H1 (cell line): ENCODE results near the gene CASS4. TPM values are rescaled to one million over a fixed set of nuclear protein-coding genes. Genes with fewer than 3 reads are reported as not detected.

Source experiments
- CTCF ChIA-PET: fragments of 300-600 bp; sonication (Branson Sonifier 250); formaldehyde crosslinking; loops from one replicate; lab custom pipeline; 2021; ENCODE audit not compliant: partially characterized antibody; lab: Charles Lee
- POLR2A ChIA-PET: fragments of 300-600 bp; sonication (Branson Sonifier 250); formaldehyde crosslinking; loops from one replicate; lab custom pipeline; 2021; ENCODE audit warnings: inconsistent platforms; ENCODE audit not compliant: partially characterized antibody; lab: Charles Lee
- DNase-seq, 2 experiments: peaks; one replicate each; pipeline versions ENCODE4 v3.0.0 to v3.0.0-alpha.2; 2010 to 2022; ENCODE audit warnings: low spot score in 2 of 2, low read depth in 1 of 2, mixed read lengths in 1 of 2
- FAIRE-seq: peaks from 2 replicates; lab custom pipeline; 2011; peaks lifted over from hg19 to GRCh38; lab: Jason Lieb, UNC
- H2AFZ ChIP-seq: 2 replicates; pipeline ENCODE4 v1.8.1; 2012; ENCODE audit warnings: low read length, inconsistent platforms
- H2AK5ac ChIP-seq: 2 replicates; pipeline ENCODE4 v1.6.1; 2013; ENCODE audit warnings: low read depth, low read length
- H2BK120ac ChIP-seq: replicated peaks from 2 replicates; pipeline ENCODE3; 2013; ENCODE audit warnings: low read depth, low read length, inconsistent platforms
- H2BK12ac ChIP-seq: 2 replicates; pipeline ENCODE4 v1.6.1; 2013; ENCODE audit warnings: low read depth, low read length
- H2BK15ac ChIP-seq: 2 replicates; pipeline ENCODE4 v1.6.1; 2013; ENCODE audit warnings: low read length
- H2BK20ac ChIP-seq: 2 replicates; pipeline ENCODE4 v1.6.1; 2013; ENCODE audit warnings: low read length
- H2BK5ac ChIP-seq: 2 replicates; pipeline ENCODE4 v1.6.1; 2013; ENCODE audit warnings: low read depth, low read length
- H3K14ac ChIP-seq: 2 replicates; pipeline ENCODE4 v1.6.1; 2013; ENCODE audit warnings: inconsistent platforms; ENCODE audit not compliant: insufficient read length
- H3K18ac ChIP-seq: 2 replicates; pipeline ENCODE4 v1.6.1; 2013; ENCODE audit warnings: low read length; ENCODE audit errors: extremely low read depth
- H3K23ac ChIP-seq: 2 replicates; pipeline ENCODE4 v1.6.1; 2013; ENCODE audit warnings: inconsistent platforms; ENCODE audit not compliant: insufficient read length
- H3K23me2 ChIP-seq: 2 replicates; pipeline ENCODE4 v1.6.1; 2013; ENCODE audit warnings: low read depth, low read length
- H3K27ac ChIP-seq: 2 replicates; pipeline ENCODE4 v1.6.1; 2011; ENCODE audit warnings: low read depth, low read length, inconsistent platforms
- H3K27me3 ChIP-seq, 4 experiments: replicated peaks in 1 of 4; 1 replicate in 1 of 4; 2 replicates in 3 of 4; pipeline versions ENCODE4 v1.6.1 to v1.8.1; 2011 to 2013; ENCODE audit warnings: low read length in 3 of 4, mild to moderate bottlenecking in 3 of 4, inconsistent platforms in 2 of 4, mixed read lengths in 2 of 4, moderate library complexity in 1 of 4; ENCODE audit not compliant: control insufficient read depth in 3 of 4, insufficient read depth in 3 of 4; ENCODE audit errors: extremely low read depth in 1 of 4
- H3K36me3 ChIP-seq, 4 experiments: 2 replicates each; pipeline versions ENCODE4 v1.6.1 to v1.8.1; 2011 to 2013; ENCODE audit warnings: mild to moderate bottlenecking in 4 of 4, low read length in 3 of 4, moderate library complexity in 2 of 4, control low read depth in 1 of 4, inconsistent platforms in 1 of 4; ENCODE audit not compliant: insufficient read depth in 4 of 4, control insufficient read depth in 2 of 4
- H3K4ac ChIP-seq: replicated peaks from 2 replicates; pipeline ENCODE3; 2013; ENCODE audit warnings: low read length, low read depth, mixed read lengths, inconsistent platforms; ENCODE audit not compliant: insufficient read length
- H3K4me1 ChIP-seq, 4 experiments: replicated peaks in 1 of 4; 1 replicate in 1 of 4; 2 replicates in 3 of 4; pipeline versions ENCODE4 v1.6.1 to v1.8.1; 2011 to 2013; ENCODE audit warnings: low read length in 3 of 4, inconsistent platforms in 2 of 4, mixed read lengths in 1 of 4; ENCODE audit not compliant: insufficient read depth in 4 of 4, control insufficient read depth in 3 of 4
- H3K4me2 ChIP-seq, 2 experiments: 2 replicates each; pipeline versions ENCODE4 v1.6.1 to v1.8.1; 2011 to 2013; ENCODE audit warnings: low read depth in 2 of 2, low read length in 2 of 2, control low read depth in 1 of 2, inconsistent platforms in 1 of 2, mild to moderate bottlenecking in 1 of 2; ENCODE audit not compliant: insufficient read depth in 1 of 2
- H3K4me3 ChIP-seq, 4 experiments: fragments of 200-600, 300-600 bp in 1 of 4; sonication (generic), shearing (Covaris generic), sonication (Bioruptor Twin) in 1 of 4; 2 replicates each; pipeline versions ENCODE4 v1.5.1 to v1.8.1; 2011 to 2016; ENCODE audit warnings: low read length in 4 of 4, low read depth in 3 of 4, control low read depth in 2 of 4, inconsistent platforms in 2 of 4, mild to moderate bottlenecking in 2 of 4, mixed read lengths in 1 of 4, moderate library complexity in 1 of 4; ENCODE audit not compliant: insufficient read depth in 2 of 4; ENCODE audit errors: extremely low read depth in 1 of 4
- H3K56ac ChIP-seq: replicated peaks from 2 replicates; pipeline ENCODE3; 2013; ENCODE audit warnings: low read depth, mild to moderate bottlenecking, mixed read lengths, low read length, inconsistent platforms; ENCODE audit not compliant: insufficient read length
- H3K79me1 ChIP-seq: 2 replicates; pipeline ENCODE4 v1.6.1; 2013; ENCODE audit warnings: low read depth, low read length, control low read depth
- H3K79me2 ChIP-seq, 2 experiments: 2 replicates each; pipeline versions ENCODE4 v1.6.1 to v1.8.1; 2012 to 2013; ENCODE audit warnings: low read length in 2 of 2, mild to moderate bottlenecking in 2 of 2, inconsistent platforms in 1 of 2; ENCODE audit not compliant: insufficient read depth in 2 of 2, control insufficient read depth in 1 of 2
- H3K9ac ChIP-seq, 4 experiments: replicated peaks in 1 of 4; 1 replicate in 1 of 4; 2 replicates in 3 of 4; pipeline versions ENCODE4 v1.6.1 to v1.8.1; 2011 to 2013; ENCODE audit warnings: low read depth in 3 of 4, low read length in 3 of 4, control low read depth in 2 of 4, mild to moderate bottlenecking in 2 of 4, moderate library complexity in 2 of 4, inconsistent platforms in 1 of 4; ENCODE audit errors: extremely low read depth in 1 of 4
- H3K9me3 ChIP-seq, 2 experiments: 2 replicates each; pipeline versions ENCODE4 v1.6.1 to v1.8.1; 2012 to 2013; ENCODE audit warnings: mild to moderate bottlenecking in 2 of 2, moderate library complexity in 2 of 2, control low read depth in 1 of 2, inconsistent platforms in 1 of 2, low read depth in 1 of 2, low read length in 1 of 2, mixed read lengths in 1 of 2; ENCODE audit not compliant: insufficient read depth in 2 of 2
- H4K20me1 ChIP-seq, 2 experiments: replicated peaks in 1 of 2; 2 replicates each; pipeline versions ENCODE3 to v1.8.1; 2011 to 2013; ENCODE audit warnings: inconsistent platforms in 2 of 2, low read length in 2 of 2, mild to moderate bottlenecking in 1 of 2; ENCODE audit not compliant: insufficient read depth in 2 of 2, control insufficient read depth in 1 of 2
- H4K5ac ChIP-seq: 2 replicates; pipeline ENCODE4 v1.6.1; 2013; ENCODE audit warnings: low read length, low read depth, mixed read lengths, inconsistent platforms; ENCODE audit not compliant: insufficient read length
- H4K8ac ChIP-seq: 2 replicates; pipeline ENCODE4 v1.8.0; 2013; ENCODE audit warnings: mild to moderate bottlenecking, moderate library complexity, low read length, inconsistent platforms; ENCODE audit not compliant: insufficient read depth; ENCODE audit errors: extremely low read depth
- H4K91ac ChIP-seq: replicated peaks from 2 replicates; pipeline ENCODE3; 2013; ENCODE audit warnings: low read length, mixed read lengths, inconsistent platforms; ENCODE audit not compliant: insufficient read length
- ASH2L ChIP-seq: fragments of 200-600, 300-600 bp; sonication (generic); IDR thresholded peaks from one replicate; pipeline ENCODE4 v1.7.1; 2017; ENCODE audit warnings: low read length
- CHD1 ChIP-seq: IDR thresholded peaks from 2 replicates; pipeline ENCODE4 v1.6.1; 2012; ENCODE audit warnings: low read depth, low read length, improper control_type of control experiment
- CHD2 ChIP-seq: IDR thresholded peaks from 2 replicates; pipeline ENCODE4 v1.6.1; 2012; ENCODE audit warnings: low read length, improper control_type of control experiment
- EGR1 ChIP-seq: IDR thresholded peaks from 2 replicates; pipeline ENCODE4 v1.6.1; 2011; ENCODE audit warnings: low read depth, low read length, borderline replicate concordance
- GABPA ChIP-seq: IDR thresholded peaks from 2 replicates; pipeline ENCODE4 v1.6.1; 2011; ENCODE audit warnings: mild to moderate bottlenecking, low read length, moderate library complexity, borderline replicate concordance; ENCODE audit not compliant: insufficient read depth
- JUND ChIP-seq: IDR thresholded peaks from 2 replicates; pipeline ENCODE4 v1.6.1; 2011; ENCODE audit warnings: mild to moderate bottlenecking, improper control_type of control experiment, low read length
- PHF8 ChIP-seq: fragments of 200-600 bp; sonication (generic); conservative IDR thresholded peaks from 2 replicates; pipeline ENCODE4 v1.7.1; 2012; ENCODE audit warnings: low read depth, mild to moderate bottlenecking, inconsistent platforms, low read length, moderate library complexity
- POLR2AphosphoS5 ChIP-seq: IDR thresholded peaks from 2 replicates; pipeline ENCODE4 v1.6.1; 2011; ENCODE audit warnings: low read depth, low read length
- RFX5 ChIP-seq: IDR thresholded peaks from 2 replicates; pipeline ENCODE4 v1.6.1; 2011; ENCODE audit warnings: low read depth, low read length, improper control_type of control experiment, borderline replicate concordance
- SIN3A ChIP-seq, 2 experiments: IDR thresholded peaks in 1 of 2; conservative IDR thresholded peaks in 1 of 2; 2 replicates each; pipeline ENCODE4 v1.6.1; 2011 to 2012; ENCODE audit warnings: low read length in 2 of 2, improper control_type of control experiment in 1 of 2, low read depth in 1 of 2, mild to moderate bottlenecking in 1 of 2
- TAF7 ChIP-seq: optimal IDR thresholded peaks from 2 replicates; pipeline ENCODE3; 2011; ENCODE audit warnings: low read depth, mild to moderate bottlenecking, inconsistent platforms, low read length, moderate library complexity, borderline replicate concordance
- WGBS, 2 experiments: shearing (Covaris generic) in 1 of 2; methylation state at CpG; one replicate each; pipeline versions ENCODE4 v1.1.6 to v1.1.7; 2013 to 2015; ENCODE audit warnings: low lambda C conversion rate in 2 of 2, mixed read lengths in 2 of 2, inconsistent platforms in 1 of 2, low coverage in 1 of 2, missing lambda C conversion rate in 1 of 2; ENCODE audit not compliant: insufficient replicate concordance in 2 of 2, insufficient coverage in 1 of 2, insufficient read length in 1 of 2; ENCODE audit errors: extremely low coverage in 1 of 2, missing lambda C conversion rate in 1 of 2; 5-methylcytosine and 5-hydroxymethylcytosine counted together
- polyA plus RNA-seq, 7 experiments: library from polyadenylated mRNA; depleted of rRNA in 3 of 7; stranded (reverse) in 5 of 7; unstranded in 2 of 7; fragments of >200 nt in 5 of 7; fragments of 200-250 nt in 2 of 7; gene quantifications; 1 replicate in 5 of 7; 2 replicates in 1 of 7; 4 replicates in 1 of 7; pipeline versions ENCODE4 v1.2.1 to v1.2.3, GENCODE V29; 2011 to 2013; ENCODE audit warnings: missing spikeins in 2 of 7, mixed read lengths in 2 of 7
- total RNA-seq: library from RNA; stranded (reverse); fragmentation: NEBNext Ultra II Directional; extraction: Animal tissue kit (Norgen Biotek cat#: 25700); gene quantifications from 2 replicates; pipeline ENCODE4 v1.2.1, GENCODE V29; 2021
- TF ChIP-seq, protein P1 (sequence below): IDR thresholded peaks from 2 replicates; pipeline ENCODE4 v1.6.1; 2012; ENCODE audit warnings: low read length, inconsistent platforms

The CASS4 gene
- total and polyA plus RNA-seq, 2 of the 8 experiments (the other 6 are each of a cell fraction or from before 2014, with no cell fraction given) = not detected

DNA sequence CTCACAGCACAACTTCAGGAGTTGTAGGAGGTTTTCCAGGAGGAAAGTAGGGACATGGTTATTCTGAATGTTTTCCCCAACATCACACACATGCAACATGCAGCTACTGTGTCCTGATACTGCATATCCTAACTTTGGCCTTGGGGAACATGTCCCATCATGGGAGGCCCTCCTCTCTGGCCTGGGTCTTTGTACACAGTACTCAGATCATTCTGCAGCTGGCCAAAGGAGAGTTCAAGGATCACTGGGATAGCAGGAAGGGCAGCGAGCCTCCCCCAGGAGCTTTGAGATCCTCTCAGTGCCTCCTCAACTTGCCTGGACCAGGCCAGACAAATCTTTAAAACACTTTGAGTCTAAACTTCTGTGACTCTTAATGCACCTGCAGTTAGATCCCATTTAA lies 12.9 kb downstream of the CASS4 start:
- H3K4me1 ChIP-seq = peaks cover 0 to 4% (median 1%) of the 10 kb centered on the region in 4 experiments; a peak in 4 of 7 replicates
- H2BK20ac ChIP-seq = no peak overlapping the region
- H4K5ac ChIP-seq = no peak overlapping the region
- H3K27ac ChIP-seq = no peak overlapping the region
- no peak overlapping the region for H2BK15ac ChIP-seq
- H3K79me2 ChIP-seq = no peaks in the 10 kb centered on the region
- H3K27me3 ChIP-seq = peaks cover 0 to 1% (median 0%) of the 10 kb centered on the region in 4 experiments; a peak in 2 of 7 replicates
- H4K20me1 ChIP-seq = peaks cover 0 to 1% of the 10 kb centered on the region in 2 experiments
- no peak overlapping the region for H2BK12ac ChIP-seq
- no peak overlapping the region for H2AFZ ChIP-seq
- H3K79me1 ChIP-seq = no peaks in the 10 kb centered on the region
- H3K18ac ChIP-seq = no peak overlapping the region
- H2BK120ac ChIP-seq = no peak overlapping the region
- H2AK5ac ChIP-seq = no peak overlapping the region
- H2BK5ac ChIP-seq = no peak overlapping the region
- no peak for TF ChIP-seq EGR1
- no peak for TF ChIP-seq GABPA
- TF ChIP-seq CHD1 = no peak
- no peak for TF ChIP-seq POLR2AphosphoS5
- TF ChIP-seq, protein P1, sequence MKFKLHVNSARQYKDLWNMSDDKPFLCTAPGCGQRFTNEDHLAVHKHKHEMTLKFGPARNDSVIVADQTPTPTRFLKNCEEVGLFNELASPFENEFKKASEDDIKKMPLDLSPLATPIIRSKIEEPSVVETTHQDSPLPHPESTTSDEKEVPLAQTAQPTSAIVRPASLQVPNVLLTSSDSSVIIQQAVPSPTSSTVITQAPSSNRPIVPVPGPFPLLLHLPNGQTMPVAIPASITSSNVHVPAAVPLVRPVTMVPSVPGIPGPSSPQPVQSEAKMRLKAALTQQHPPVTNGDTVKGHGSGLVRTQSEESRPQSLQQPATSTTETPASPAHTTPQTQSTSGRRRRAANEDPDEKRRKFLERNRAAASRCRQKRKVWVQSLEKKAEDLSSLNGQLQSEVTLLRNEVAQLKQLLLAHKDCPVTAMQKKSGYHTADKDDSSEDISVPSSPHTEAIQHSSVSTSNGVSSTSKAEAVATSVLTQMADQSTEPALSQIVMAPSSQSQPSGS = no peak
- TF ChIP-seq PHF8 = no peak
- TF ChIP-seq JUND = no peak
- no peak for TF ChIP-seq TAF7
- no peak for TF ChIP-seq ASH2L
- TF ChIP-seq RFX5 = no peak
- no peak for TF ChIP-seq CHD2
- TF ChIP-seq SIN3A (conservative IDR thresholded peaks at IDR 0.05 in 1 of 2, IDR thresholded peaks at IDR 0.05 in 1 of 2; ENCODE audit: low read depth in 1 of 2, low read length in 2 of 2) = no peak
- no peaks in the 10 kb centered on the region for H3K36me3 ChIP-seq
- no peaks in the 10 kb centered on the region for H3K9me3 ChIP-seq
- no peak overlapping the region for H3K4ac ChIP-seq
- H3K4me3 ChIP-seq = no peak overlapping the region
- DNase-seq (no peak), FAIRE-seq (no peak)
- no peak overlapping the region for H4K91ac ChIP-seq
- H3K23me2 ChIP-seq = no peaks in the 10 kb centered on the region
- H3K23ac ChIP-seq = no peak overlapping the region
- CTCF ChIA-PET = no interaction called here
- no peak overlapping the region for H3K56ac ChIP-seq
- POLR2A ChIA-PET = no interaction called here
- no peak overlapping the region for H3K14ac ChIP-seq
- WGBS, 2 experiments = 88% methylated on average over 1 of the region's 1 CpG; no CpG with 5 or more reads in 1 of the 2 experiments
- H3K4me2 ChIP-seq = no peak overlapping the region
- H4K8ac ChIP-seq = no peak overlapping the region
- no peak overlapping the region for H3K9ac ChIP-seq
